Esophagus squamous epithelium (tissue), 5 donors: Measurements from ENCODE around the gene CDH12. TPM values are rescaled to one million over a fixed set of nuclear protein-coding genes. Genes with fewer than 3 reads are reported as not detected.
"Not testable (repeated sequence)": the region's sequence is repeated elsewhere in the genome, so short reads cannot be mapped to it uniquely, and the experiment has no call there.

Experiments used
- DNase-seq: peaks from one replicate; lab custom pipeline; 2025; lab: John Stamatoyannopoulos, UW
- H3K27ac ChIP-seq, 4 donors: fragments of 200-600 bp; sonication (generic); one replicate each; pipeline ENCODE4 v1.5.1; 2016 to 2019; ENCODE audit warnings: mild to moderate bottlenecking in 1 of 4
- H3K27me3 ChIP-seq, 4 donors: fragments of 200-600 bp; sonication (generic); 1 replicate in 3 of 4; 2 replicates in 1 of 4; pipeline versions ENCODE4 v1.5.1 to v1.6.0; 2017 to 2021; ENCODE audit warnings: antibody characterized with exemption in 1 of 4
- H3K36me3 ChIP-seq, 3 donors: fragments of 200-600 bp; sonication (generic); one replicate each; pipeline ENCODE4 v1.5.1; 2016 to 2019
- H3K4me1 ChIP-seq, 3 donors: fragments of 200-600 bp; sonication (generic); one replicate each; pipeline ENCODE4 v1.5.1; 2017 to 2019
- H3K4me3 ChIP-seq, 4 donors: fragments of 200-600 bp; sonication (generic); 1 replicate in 3 of 4; 2 replicates in 1 of 4; pipeline ENCODE4 v1.5.1; 2016 to 2019; ENCODE audit warnings: mild to moderate bottlenecking in 2 of 4, moderate library complexity in 1 of 4
- H3K9me3 ChIP-seq, 3 donors: fragments of 200-600 bp; sonication (generic); one replicate each; pipeline ENCODE4 v1.5.1; 2016 to 2019
- CTCF ChIP-seq, 6 experiments: fragments of 450-650 bp in 4 of 6; fragments of 200-600 bp in 2 of 6; sonication (generic) in 2 of 6; IDR thresholded peaks; one replicate each; pipeline ENCODE4 v1.5.1; 2016 to 2019; ENCODE audit warnings: antibody characterized with exemption in 6 of 6, mild to moderate bottlenecking in 4 of 6, moderate library complexity in 4 of 6
- POLR2A ChIP-seq, 4 donors: fragments of 450-650 bp; IDR thresholded peaks; one replicate each; pipeline ENCODE4 v1.6.1; 2017; ENCODE audit warnings: antibody characterized with exemption in 4 of 4, mild to moderate bottlenecking in 4 of 4, moderate library complexity in 3 of 4
- WGBS, 2 donors: methylation state at CpG; one replicate each; pipeline ENCODE4 v1.1.5; 2018; 5-methylcytosine and 5-hydroxymethylcytosine counted together
- intact Hi-C: fragments of 100-400 bp; cut with DNase I; formaldehyde crosslinking; loops from one replicate; pipeline ENCODE4 v1.15.0; 2022
- total RNA-seq, 4 donors: library from RNA; depleted of rRNA; stranded (reverse); fragments of >200 nt; gene quantifications; one replicate each; pipeline ENCODE4 v1.1.0, GENCODE V29; 2016
- donor health status: DM: yes; HTN: yes; CAD: no.

CDH12 gene
- total RNA-seq, 4 donors from 2014 or later: not detected

- Histone ChIP-seq H3K9me3 (no peaks in the 10 kb centered on the region), H3K36me3 (no peaks in the 10 kb centered on the region), H3K27me3 (no peaks in the 10 kb centered on the region), H3K27ac (no peak overlapping the region), H3K4me1 (no peaks in the 10 kb centered on the region), H3K4me3 (no peak overlapping the region)
- intact Hi-C loops: no loop called here
- 66 to 73% methylated on average over 5 to 6 of the region's 6 CpGs for WGBS, 2 donors
- DNase-seq: no peak
- no peak for TF ChIP-seq POLR2A (IDR thresholded peaks at IDR 0.05)
- TF ChIP-seq CTCF (IDR thresholded peaks at IDR 0.05): no peak
Observed at GRCh38 chr5:22348027-22348426, 505.1 kb downstream of the CDH12 start.

- Histone ChIP-seq H3K4me1 (no peaks in the 10 kb centered on the region), H3K36me3 (no peaks in the 10 kb centered on the region), H3K4me3 (no peak overlapping the region), H3K27me3 (no peaks in the 10 kb centered on the region), H3K27ac (no peak overlapping the region), H3K9me3 (no peaks in the 10 kb centered on the region)
- intact Hi-C loops: no loop called here
- TF ChIP-seq POLR2A (IDR thresholded peaks at IDR 0.05) (no peak), CTCF (IDR thresholded peaks at IDR 0.05) (no peak)
- 33% methylated on average over 2 of the region's 2 CpGs for WGBS, 2 donors
- no peak for DNase-seq
Observed at GRCh38 chr5:22344000-22344399, 509.1 kb downstream of the CDH12 start.

GRCh38 chr5:22341406-22341805 lies 511.7 kb downstream of the CDH12 start:
- no peaks in the 10 kb centered on the region for H3K27me3 ChIP-seq
- intact Hi-C loops: no loop called here
- no peaks in the 10 kb centered on the region for H3K9me3 ChIP-seq
- H3K27ac ChIP-seq: no peak overlapping the region
- H3K36me3 ChIP-seq: no peaks in the 10 kb centered on the region
- H3K4me1 ChIP-seq: no peaks in the 10 kb centered on the region
- no peak for DNase-seq
- WGBS, 2 donors: 76 to 83% methylated on average over 2 of the region's 2 CpGs
- TF ChIP-seq POLR2A (IDR thresholded peaks at IDR 0.05): no peak
- no peak for TF ChIP-seq CTCF (IDR thresholded peaks at IDR 0.05)
- no peak overlapping the region for H3K4me3 ChIP-seq

DNA sequence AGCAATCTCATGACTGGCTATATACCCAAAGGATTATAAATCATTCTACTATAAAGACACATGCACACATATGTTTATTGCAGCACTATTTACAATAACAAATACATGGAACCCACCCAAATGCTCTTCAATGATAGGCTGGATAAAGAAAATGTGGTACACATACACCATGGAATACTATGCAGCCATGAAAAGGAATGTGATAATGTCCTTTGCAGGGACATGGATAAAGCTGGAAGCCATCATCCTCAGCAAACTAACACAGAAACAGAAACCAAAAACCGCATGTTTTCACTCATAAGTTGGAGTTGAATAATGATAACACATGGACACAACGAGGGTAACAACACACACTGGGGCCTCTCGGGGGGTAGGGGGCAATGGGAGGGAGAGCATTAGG lies 520.2 kb downstream of the CDH12 start:
- H3K4me3 ChIP-seq, H3K9me3 ChIP-seq, H3K36me3 ChIP-seq, intact Hi-C loops, H3K27me3 ChIP-seq, H3K4me1 ChIP-seq, DNase-seq, H3K27ac ChIP-seq: not testable (repeated sequence)
- WGBS, 2 donors: 71 to 80% methylated on average over 3 of the region's 3 CpGs

GRCh38 chr5:22329683-22330082 lies 523.5 kb downstream of the CDH12 start:
- Histone ChIP-seq H3K27ac (no peak overlapping the region), H3K36me3 (no peaks in the 10 kb centered on the region), H3K9me3 (no peaks in the 10 kb centered on the region), H3K4me1 (no peaks in the 10 kb centered on the region), H3K4me3 (no peak overlapping the region), H3K27me3 (no peaks in the 10 kb centered on the region)
- 33 to 67% methylated on average over 1 of the region's 1 CpG for WGBS, 2 donors
- TF ChIP-seq POLR2A (IDR thresholded peaks at IDR 0.05) (no peak), CTCF (IDR thresholded peaks at IDR 0.05) (no peak)
- no peak for DNase-seq
- intact Hi-C loops: no loop called here

DNA sequence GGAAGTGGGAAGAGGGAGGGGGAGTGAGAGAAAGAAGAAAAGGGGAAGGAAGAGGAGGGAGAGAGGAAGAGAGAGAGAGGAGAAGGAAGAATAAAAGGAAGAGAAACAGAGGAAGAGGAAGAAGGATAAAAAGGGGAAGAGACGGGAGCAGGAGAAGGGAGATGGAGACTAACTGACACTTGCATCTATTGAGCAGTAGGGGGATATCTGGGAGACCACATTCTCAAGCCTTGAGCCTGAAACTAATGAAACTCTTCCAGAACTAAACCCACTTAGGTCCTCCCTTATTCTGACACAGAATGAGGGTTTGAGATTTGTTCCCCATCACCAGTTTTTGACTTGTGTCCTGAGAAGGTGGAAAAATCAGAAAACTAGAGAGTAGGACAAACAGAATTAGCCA lies 533.3 kb downstream of the CDH12 start:
- Histone ChIP-seq H3K27me3 (no peaks in the 10 kb centered on the region), H3K27ac (no peak overlapping the region), H3K4me3 (no peak overlapping the region), H3K36me3 (no peaks in the 10 kb centered on the region), H3K4me1 (no peaks in the 10 kb centered on the region), H3K9me3 (no peaks in the 10 kb centered on the region)
- no peak for DNase-seq
- no peak for TF ChIP-seq CTCF (IDR thresholded peaks at IDR 0.05)
- no peak for TF ChIP-seq POLR2A (IDR thresholded peaks at IDR 0.05)
- intact Hi-C loops: no loop called here
- 22 to 50% methylated on average over 1 of the region's 1 CpG for WGBS, 2 donors
